ENCODE results near the gene UBE4B.

- TF ChIP-seq FOXA1 (IDR thresholded peaks at IDR 0.05) (no peak), NFRKB (IDR thresholded peaks at IDR 0.05) (no peak), CTBP1 (IDR thresholded peaks at IDR 0.05; ENCODE audit: borderline replicate concordance) (no peak), SP1 (IDR thresholded peaks at IDR 0.05) (no peak), HDGF (IDR thresholded peaks at IDR 0.05; ENCODE audit: borderline replicate concordance) (no peak), BHLHE40 (IDR thresholded peaks at IDR 0.05; ENCODE audit: borderline replicate concordance) (no peak), ZNF384 (IDR thresholded peaks at IDR 0.05) (no peak), PKNOX1 (IDR thresholded peaks at IDR 0.05) (no peak), FOXK2 (IDR thresholded peaks at IDR 0.05) (no peak), FOXM1 (IDR thresholded peaks at IDR 0.05; ENCODE audit: borderline replicate concordance) (no peak)
These were observed 13.8 kb downstream of the UBE4B start for GRCh38 chr1:10046356-10047085.

All from HEK293T (cell line).